GM21723 (cell line): Measurements from ENCODE around the gene GRIA3.
"Not testable (repeated sequence)": the region's sequence is repeated elsewhere in the genome, so short reads cannot be mapped to it uniquely, and the experiment has no call there.

Experiments
- ATAC-seq: cut with Tn5 transposase; IDR thresholded peaks from one replicate; pipeline ENCODE4 v1.9.1; 2021; ENCODE audit warnings: mild to moderate bottlenecking, moderate library complexity; ENCODE audit not compliant: unreplicated experiment

Gene GRIA3

GRCh38 chrX:123339221-123339905 is 155.3 kb downstream of the GRIA3 start:
- no peak for ATAC-seq

- ATAC-seq = no peak
These were observed 156.6 kb downstream of the GRIA3 start for GRCh38 chrX:123340696-123341095.

GRCh38 chrX:123348468-123348867 is 164.4 kb downstream of the GRIA3 start:
- ATAC-seq = no peak

GRCh38 chrX:123350226-123350625 is 166.1 kb downstream of the GRIA3 start:
- ATAC-seq = no peak

- ATAC-seq = peak; percentile 94
These were observed 173.9 kb downstream of the GRIA3 start for GRCh38 chrX:123357941-123358340.

- ATAC-seq = peak; percentile 5
These were observed 174.4 kb downstream of the GRIA3 start for GRCh38 chrX:123358457-123358856.

GRCh38 chrX:123361371-123361770 is 177.3 kb downstream of the GRIA3 start:
- no peak for ATAC-seq

GRCh38 chrX:123386196-123386595 is 202.1 kb downstream of the GRIA3 start:
- ATAC-seq = not testable (repeated sequence)

- ATAC-seq = no peak
These were observed 208.8 kb downstream of the GRIA3 start for GRCh38 chrX:123392921-123393320.

- no peak for ATAC-seq
These were observed 215.6 kb downstream of the GRIA3 start for GRCh38 chrX:123399709-123400108.

- no peak for ATAC-seq
These were observed 221.2 kb downstream of the GRIA3 start for GRCh38 chrX:123405231-123405630.

- ATAC-seq = peak; percentile 53
These were observed 225.0 kb downstream of the GRIA3 start for GRCh38 chrX:123408821-123409737.

- peak; percentile 48 for ATAC-seq
These were observed 238.8 kb downstream of the GRIA3 start for GRCh38 chrX:123422875-123423274.

GRCh38 chrX:123424546-123424945 is 240.5 kb downstream of the GRIA3 start:
- peak; percentile 87 for ATAC-seq

- no peak for ATAC-seq
These were observed 241.4 kb downstream of the GRIA3 start for GRCh38 chrX:123425471-123425870.

- ATAC-seq = no peak
These were observed 241.8 kb downstream of the GRIA3 start for GRCh38 chrX:123425904-123426303.

- no peak for ATAC-seq
These were observed 248.5 kb downstream of the GRIA3 start for GRCh38 chrX:123432361-123433150.

GRCh38 chrX:123436512-123437136 is 252.5 kb downstream of the GRIA3 start:
- ATAC-seq = no peak

- not testable (repeated sequence) for ATAC-seq
These were observed 255.8 kb downstream of the GRIA3 start for GRCh38 chrX:123439926-123440325.

- ATAC-seq = no peak
These were observed 258.7 kb downstream of the GRIA3 start for GRCh38 chrX:123442764-123443163.

- no peak for ATAC-seq
These were observed 263.4 kb downstream of the GRIA3 start for GRCh38 chrX:123447506-123447905.
